Measurements from ENCODE around the gene RFPL1.

Gene RFPL1

DNA sequence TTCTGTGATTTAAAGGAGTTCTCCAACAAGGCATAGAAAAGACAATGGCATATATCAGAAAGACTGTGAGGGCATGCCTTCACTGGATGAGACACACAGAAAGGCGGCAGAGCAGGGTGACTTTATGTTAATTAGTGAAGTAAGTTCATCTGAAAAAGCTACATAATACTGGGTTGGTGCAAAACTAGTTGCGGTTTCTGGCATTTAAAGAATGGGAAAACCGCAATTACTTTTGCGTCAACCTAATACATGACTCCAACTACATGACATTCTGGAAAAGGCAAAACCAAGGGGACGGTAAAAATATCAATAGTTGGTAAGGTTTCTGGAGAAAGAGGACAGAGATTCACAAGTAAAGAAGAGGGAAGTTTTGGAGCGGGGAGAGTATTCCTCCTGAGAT is 5.1 kb downstream of the RFPL1 start:
- DNase-seq (ENCODE audit: low read depth in 2 of 2), result no peak

DNA sequence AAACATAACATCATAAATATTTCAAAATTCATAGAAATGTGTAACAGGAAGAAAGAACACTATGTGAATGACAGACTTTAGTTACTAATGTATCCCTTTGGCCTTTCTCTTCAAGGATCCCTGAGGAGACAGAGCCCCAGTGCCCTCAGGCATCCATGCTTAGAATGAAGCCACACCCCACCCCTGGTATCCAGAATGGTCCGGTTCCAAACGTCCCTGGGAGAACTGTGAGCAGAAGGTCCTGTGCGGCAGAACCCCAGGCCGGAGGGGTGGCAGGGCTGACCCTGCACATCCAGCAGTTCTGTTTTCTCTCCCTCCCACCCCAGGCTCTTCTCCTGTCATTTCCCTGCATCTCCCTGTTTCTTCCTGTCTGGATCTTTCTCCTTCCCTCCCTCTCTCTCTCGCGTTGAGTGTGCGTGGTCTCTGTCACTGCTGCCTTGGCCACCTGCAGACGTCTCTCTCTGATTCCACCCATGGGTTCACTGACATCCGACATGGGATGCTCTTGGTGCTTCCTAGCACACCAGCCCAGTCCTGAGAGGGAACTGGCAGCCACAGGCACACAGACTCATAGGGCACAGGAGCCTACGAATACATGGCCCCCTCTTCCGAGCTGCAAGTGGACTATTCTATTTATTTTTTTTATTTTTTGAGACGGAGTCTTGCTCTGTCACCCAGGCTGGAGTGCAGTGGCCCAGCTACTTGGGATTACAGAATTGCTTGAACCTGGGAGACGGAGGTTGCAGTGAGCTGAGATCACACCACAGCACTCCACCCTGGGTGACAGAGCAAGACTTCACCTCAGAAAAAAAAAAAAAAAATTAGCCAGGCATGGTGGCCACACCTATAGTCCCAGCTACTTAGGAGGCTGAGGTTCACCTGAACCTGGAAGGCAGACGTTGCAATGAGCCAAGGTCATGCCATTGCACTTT is 5.7 kb downstream of the RFPL1 start:
- DNase-seq (ENCODE audit: low read depth in 2 of 2), result no peak

DNA sequence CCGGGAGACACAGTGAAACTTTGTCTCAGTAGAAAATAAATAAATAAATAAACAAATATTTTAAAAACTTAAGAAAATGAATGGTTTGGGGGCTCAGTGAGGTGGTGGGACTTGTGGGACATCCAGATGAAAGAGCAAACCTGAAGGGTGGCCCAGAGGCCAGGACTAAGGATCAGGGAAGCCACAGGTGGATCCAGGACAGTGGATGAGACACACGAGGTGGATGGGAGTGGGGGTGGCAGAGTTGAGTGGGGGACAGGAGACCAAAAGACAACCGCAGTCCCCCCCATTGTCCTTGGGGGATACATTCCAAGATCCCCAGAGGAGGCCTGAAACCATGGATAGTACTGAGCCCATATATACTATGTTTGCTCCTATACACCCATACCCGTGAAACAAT is 7.1 kb downstream of the RFPL1 start:
- no peak for DNase-seq (ENCODE audit: low read depth in 2 of 2)

DNA sequence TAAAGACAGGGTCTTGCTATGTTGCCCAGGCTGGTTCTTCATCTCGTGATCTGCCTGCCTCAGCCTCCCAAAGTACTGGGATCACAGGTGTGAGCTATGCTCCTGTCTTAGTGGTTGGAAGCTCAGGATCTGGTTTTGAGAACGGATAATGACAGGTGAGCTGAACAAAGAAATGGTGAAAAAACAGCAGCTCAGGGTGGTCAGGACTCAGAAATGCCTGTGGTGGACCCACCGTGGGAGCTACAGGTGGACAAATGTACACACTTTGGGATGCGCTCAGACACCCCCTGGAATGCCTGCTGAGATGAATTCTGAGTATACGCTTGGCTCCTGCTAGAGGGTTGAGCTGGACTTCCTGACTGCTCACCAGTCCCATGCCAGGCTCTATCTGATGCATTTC is 9.5 kb downstream of the RFPL1 start:
- no peak for DNase-seq (ENCODE audit: low read depth in 2 of 2)

DNA sequence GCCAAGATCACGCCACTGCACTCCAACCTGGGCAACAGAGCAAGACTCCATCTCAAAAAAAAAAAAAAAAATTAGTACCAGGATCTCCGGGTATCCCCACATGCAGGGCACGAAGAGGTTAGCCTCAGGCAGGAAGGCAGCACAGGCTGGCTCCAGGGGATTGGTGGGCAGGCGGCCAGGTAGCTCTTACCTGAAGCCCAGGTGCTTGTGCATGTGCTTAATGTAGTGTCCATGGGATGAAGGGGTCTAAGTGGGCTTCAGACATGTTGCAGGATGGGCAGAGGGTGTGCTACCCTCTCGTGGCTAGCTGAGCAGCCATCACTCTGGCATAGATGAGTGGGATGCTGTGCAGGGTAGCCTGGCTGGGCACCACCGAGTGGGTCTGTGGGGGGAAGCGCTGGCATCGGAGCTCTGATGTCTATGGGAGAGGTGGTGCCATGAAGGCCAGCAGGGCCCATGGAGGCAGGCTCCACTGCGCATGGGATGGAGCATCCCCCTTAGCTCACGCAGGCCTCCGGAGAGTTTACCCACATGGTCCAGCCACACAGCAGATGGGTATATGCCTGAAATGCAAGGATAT is 11.0 kb downstream of the RFPL1 start:
- DNase-seq (ENCODE audit: low read depth in 2 of 2), result no peak

DNA sequence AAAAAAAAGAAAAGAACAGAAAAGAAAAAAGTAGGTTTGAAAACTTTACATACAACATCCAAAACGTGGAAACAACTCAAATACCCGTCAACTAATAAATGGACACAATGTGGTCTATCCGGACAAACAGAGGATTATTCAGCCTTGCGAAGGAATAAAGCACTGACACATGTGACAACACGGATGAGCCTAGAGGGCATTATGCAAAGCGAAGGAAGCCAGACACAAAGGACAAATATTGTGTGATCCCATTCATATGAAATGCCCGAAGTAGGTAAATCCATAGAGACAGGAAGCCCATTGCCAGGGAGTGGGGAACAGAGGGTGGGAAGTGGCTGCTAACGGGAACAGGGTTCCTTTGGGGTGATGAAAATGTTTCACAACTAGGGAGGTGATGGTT is 11.8 kb downstream of the RFPL1 start:
- DNase-seq (ENCODE audit: low read depth in 2 of 2), result no peak

DNA sequence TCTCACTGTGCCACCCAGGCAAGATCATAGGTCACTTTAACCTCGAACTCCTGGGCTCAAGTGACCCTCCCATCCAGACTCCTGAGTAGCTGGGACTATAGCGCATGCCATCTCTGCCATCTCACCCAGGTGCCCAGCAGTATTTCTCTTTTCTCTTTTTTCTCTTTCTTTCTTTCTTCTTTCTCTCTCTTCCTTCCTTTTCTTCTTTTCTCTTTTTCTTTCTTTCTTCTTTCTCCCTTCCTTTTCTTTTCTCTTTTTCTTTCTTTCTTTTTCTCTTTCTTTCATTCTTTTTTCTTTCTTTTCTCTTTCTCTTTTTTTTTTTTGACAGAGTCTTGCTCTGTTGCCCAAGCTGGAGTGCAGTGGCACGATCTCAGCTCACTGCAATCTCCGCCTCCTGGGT is 13.5 kb downstream of the RFPL1 start:
- no peak for DNase-seq (ENCODE audit: low read depth in 2 of 2)

DNA sequence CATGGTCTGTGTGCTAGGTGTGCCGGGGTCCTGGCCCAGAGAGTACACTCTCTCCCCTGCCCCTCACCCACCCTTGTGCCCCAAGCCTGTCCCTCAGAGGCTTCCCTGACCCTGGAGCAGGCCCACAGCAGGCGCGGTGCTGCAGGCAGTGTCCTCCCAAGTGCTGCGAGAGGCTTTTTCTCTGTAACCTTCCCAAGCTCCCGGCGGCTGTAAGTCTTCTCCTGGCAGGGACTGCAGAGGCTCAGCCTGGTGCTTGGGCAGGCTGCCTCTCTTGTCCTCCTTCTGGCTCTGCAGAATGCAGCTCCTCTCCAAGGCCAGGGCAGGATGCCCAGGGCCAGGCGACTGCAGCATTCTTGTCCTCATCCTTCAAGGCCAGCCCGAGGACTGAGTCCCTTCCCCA is 15.9 kb downstream of the RFPL1 start:
- no peak for DNase-seq (ENCODE audit: low read depth in 2 of 2)

DNA sequence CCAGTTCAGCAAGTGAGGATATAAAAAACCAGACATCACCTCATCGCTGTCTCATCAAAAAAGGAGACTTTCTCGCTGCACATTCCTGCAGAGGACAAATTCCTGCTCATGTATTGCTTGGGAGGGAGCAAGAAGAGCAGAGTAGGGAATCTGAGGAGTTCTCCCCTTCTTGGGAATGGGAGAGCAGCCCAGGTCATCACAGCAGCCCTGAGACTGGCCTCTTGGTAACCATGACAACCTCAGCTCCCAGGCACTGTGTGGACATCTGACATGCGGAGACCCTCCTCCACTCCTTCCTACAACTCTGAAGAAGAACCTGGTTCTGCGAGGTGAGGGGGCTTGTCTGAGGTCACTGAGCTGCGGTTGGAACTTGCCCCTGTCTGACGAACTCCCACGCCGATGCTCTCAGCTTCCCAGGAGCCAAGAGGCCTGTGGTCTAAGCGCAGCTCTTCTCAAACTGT is 17.9 kb downstream of the RFPL1 start:
- no peak for DNase-seq (ENCODE audit: low read depth in 2 of 2)

DNA sequence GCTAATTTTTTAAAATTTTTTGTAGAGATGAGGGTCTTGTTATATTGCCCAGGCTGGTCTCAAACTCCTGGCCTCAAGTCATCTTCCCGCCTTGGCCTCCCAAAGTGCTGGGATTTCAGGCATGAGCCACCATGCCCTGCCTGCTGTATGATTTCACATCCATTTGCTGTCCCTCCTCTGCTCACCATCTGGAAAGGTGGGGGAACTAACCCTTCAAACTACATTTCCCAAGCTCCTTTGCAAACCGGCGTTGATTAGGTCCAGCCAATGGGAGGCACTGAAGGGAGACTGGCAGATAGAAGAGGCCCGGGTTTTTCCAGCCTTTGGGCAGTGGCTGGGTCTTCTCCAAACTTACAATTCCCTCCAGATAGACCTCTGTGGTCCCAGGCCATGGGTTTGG is 19.3 kb downstream of the RFPL1 start:
- no peak for DNase-seq (ENCODE audit: low read depth in 2 of 2)

DNA sequence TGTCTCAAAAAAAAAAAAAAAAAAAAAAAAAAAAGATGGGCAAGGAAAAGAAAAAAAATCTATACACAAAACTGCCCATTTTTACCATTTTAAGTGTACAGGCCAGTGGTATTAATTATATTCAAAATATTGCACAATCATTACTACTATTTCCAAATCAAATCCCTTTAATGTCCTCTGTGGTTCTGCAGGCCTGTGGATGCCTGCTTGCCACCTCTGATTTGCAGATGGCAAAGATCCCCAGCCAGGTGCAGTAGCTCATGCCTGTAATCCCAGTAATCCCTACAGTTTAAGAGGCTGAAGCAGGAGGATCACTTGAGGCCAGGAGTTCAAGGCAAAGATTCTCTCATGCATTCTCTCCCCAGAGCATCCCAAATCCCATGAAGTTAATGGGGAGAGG is 20.2 kb downstream of the RFPL1 start:
- no peak for DNase-seq (ENCODE audit: low read depth in 2 of 2)

DNA sequence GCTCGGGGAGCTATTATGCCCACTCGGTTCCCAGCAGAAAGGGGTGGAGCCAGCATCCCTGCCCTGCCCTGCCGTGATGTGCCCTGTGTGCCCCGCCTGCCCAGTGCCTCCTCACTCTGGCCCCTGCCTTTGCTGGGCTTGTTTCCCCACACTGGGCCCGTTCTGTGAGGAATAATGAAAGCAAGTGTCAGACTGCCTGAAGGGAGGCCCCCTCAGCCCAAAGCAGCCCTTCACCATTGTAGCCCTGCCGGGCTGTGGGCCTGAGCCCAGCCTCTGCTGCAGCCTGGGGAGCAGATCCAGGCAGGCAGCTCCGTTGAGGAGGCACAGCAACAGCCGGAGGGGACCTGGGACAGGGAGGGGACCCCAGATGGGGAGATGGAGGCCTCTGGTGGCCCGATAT is 21.4 kb downstream of the RFPL1 start:
- no peak for DNase-seq (ENCODE audit: low read depth in 2 of 2)

DNA sequence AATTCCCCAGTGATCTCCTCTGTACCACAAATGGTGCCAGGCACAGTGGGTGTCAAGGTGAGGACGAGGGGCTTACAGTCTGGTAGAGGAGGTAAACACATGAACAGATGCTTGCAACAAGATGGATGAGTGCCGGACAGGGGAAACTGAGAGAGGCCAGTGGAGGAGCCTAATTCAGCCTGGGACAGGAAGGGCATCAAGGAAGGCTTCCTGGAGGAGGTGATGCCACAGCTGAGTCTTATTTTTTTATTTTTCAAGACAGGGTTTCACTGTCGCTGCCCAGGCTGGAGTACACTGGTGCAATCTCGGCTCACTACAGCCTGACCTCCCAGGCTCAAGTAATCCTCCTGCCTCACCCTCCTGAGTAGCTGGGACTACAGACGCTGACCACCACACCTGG is 22.9 kb downstream of the RFPL1 start:
- no peak for DNase-seq (ENCODE audit: low read depth in 2 of 2)

DNA sequence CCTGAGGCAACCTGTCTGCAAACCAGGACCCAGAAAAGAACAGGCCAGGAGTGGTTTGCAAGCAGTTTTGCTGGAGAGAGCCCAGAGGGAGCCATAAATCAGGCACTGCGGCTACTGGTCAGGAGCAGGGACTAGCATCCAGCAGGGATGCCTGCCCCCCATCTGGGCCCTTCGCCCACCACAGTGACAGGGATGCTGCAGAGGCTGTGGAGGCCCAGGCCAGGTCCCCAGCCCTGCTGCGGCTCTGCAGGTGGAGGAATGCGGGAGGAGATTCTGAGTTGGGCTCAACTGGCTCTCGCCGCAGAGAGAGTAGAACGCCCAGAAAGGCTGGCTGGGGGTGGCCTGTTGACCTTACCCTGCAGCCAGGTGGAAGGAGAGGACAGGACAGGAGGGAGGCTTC is 25.2 kb downstream of the RFPL1 start:
- no peak for DNase-seq (ENCODE audit: low read depth in 2 of 2)

DNA sequence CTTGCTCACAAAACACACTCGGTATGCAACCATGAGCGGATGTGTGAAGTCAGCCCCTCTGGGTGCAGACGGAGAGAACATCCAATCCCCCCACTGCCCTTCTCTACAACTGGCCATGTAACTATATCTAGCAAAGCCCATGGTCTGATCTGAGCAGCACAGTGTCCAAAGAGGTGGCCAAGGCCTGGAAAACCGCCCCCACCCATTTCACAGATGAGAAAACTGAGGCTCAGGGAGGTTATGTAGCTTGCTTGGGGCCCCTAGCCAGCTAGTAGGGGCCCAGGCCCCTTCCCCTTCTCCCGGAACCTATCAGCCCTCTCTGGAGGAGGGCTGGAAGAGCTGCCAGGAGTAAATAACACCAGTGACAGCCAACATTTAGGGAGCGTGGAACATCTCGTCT is 26.2 kb downstream of the RFPL1 start:
- no peak for DNase-seq (ENCODE audit: low read depth in 2 of 2)

DNA sequence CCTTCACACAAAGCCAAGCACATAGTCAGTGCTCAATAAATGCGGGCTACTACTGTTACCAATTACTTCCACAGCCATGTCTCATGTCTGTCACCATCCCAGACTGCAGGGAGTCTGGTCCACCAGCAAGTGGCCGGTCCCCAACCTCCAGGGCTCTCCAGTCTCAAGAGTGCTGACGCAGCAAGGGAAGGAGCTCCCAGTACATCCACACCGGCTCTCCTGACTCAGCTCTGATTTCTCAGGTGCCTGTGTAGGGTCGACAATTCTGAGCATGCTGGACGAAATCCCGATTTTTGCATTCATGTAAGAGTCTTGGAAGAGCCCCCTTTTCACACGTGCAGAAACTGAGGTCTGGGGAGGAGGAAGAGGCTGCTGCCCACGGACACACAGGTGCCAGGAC is 31.4 kb downstream of the RFPL1 start:
- DNase-seq (ENCODE audit: low read depth in 2 of 2), result no peak

DNA sequence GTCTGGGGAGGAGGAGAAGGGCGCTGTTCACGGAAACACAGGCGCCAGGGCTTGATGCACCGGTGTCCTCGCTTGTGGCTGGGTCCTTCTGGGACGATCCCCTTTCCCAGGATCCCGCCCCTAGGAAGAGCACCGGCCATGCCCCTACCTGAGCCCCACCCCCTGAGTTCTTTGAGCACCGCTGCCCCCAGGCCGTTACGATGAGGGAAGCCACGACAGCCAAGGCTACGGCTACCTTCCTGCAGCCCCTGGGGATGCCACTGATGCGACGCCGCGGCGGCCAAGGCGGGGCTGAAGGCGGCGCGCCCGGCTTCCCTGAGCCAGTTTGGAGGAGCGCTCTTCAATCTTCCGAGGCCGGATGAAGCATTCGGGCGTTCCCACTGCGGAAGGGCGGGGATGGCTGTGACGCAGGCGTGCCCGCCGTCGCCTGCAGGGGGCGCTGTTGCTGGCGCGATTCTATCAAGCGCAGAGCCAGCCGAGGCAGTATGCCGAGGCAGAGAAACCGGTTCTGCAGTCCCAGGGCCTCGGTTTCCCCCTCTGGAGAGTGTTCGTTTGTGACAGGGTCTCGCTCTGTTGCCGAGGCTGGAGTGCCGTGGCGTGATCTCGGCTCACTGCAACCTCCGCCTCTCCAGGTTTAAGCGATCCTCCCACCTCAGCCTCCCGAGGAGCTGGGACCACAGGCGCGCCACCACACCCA is 31.9 kb downstream of the RFPL1 start:
- DNase-seq (ENCODE audit: low read depth in 2 of 2), result peak; percentile 66 to 75

DNA sequence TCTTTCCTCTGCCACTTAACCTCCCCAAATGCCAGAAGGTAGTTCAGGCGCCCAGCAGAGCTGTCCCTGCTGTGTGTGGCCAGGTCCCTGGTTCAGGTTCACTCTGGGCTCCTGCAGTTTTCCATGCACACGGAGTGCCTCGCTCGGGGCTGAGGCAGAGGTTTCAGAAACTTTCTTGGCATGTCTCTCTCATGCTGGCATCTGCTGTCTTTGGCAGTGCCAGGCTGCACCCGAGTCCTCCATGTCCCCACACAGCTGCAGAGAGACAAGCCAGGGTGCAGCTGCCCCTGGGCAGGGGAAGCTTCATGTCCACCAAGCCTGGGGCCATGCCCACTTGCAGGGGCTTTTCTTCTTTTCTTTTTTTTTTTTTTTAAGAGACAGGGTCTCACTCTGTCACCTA is 34.6 kb downstream of the RFPL1 start:
- no peak for DNase-seq (ENCODE audit: low read depth in 2 of 2)

DNA sequence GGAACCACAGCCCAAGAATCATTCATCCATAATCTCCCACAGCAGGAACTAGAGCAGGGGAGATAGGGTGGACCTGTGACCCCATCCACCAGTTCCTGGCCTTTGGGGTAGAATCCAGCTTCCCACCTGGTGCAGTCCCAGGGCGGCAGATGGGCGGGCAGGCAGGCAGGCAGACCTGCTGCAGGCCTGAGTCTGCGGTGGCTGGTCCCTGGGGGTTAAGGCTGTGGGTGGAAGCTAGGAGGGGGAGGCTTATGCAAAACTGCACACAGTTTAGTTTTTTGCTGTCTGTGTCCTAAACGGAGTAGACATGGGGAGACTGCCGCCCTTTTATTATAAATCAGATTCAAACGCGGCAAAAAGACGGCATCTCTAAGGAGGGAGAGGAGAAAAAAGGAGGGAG is 37.2 kb downstream of the RFPL1 start:
- DNase-seq (ENCODE audit: low read depth in 2 of 2), result no peak

DNA sequence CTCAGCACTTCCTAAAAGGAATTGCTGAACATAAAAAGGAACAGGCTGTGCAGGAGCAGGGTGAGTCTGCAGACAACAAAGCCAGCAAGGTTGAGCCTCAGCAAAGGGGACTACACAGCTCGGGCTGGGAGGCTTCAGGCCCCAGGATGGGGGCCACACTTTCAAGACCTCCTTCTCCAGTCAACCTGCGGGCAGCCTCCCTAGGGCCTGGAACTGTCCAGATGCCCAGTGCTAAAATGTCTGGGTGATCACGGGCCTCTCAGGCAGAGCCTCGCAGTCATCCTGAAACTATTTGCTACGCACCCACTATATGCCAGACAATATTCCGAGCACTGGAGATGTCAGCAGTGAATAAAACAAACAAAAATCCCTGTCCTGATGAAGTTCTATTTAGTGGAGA is 37.7 kb downstream of the RFPL1 start:
- no peak for DNase-seq (ENCODE audit: low read depth in 2 of 2)

DNA sequence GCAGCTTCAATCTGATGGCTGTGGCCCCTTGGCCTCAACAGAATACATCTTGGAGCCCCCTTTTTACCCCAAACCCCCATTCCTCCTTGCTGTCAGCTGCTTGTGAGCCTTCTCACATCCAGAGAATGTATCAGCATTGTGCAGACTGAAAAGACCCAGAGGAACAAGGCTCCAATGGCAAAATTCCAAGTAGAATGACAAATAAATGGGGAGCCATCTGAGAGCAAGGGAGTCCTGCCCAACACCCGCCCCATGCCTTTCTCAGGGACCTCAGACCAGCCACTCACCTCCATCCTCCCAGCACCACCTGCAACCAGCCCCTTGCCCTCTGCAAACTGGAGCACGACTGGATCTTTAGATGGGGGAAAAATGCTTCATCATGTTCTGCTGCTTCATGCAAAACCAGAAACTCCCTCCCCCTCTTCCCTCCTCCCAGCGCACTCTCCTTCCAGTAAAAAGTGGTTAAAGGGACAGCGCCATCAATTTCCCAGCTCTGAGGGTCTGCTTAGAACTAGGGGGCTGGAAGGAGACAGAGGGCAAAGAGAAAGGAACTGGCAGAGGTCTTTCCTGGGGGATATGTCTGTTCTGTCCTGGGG is 39.4 kb downstream of the RFPL1 start:
- no peak for DNase-seq (ENCODE audit: low read depth in 2 of 2)

Data from stimulated activated CD8-positive, alpha-beta memory T cell treated with anti-CD3 and anti-CD28 coated beads, Interleukin-2, amount 100 ng/mL, for 48 hours (primary cell).